MM.1S (cell line): ENCODE results near the gene ADCYAP1R1.

ENCODE experiments used
- DNase-seq: peaks from one replicate; pipeline ENCODE4 v3.0.0-alpha.2; 2015
- H2AFZ ChIP-seq: fragments of 300-600 bp; sonication (generic); 2 replicates; pipeline ENCODE4 v1.6.0; 2016; ENCODE audit warnings: antibody characterized with exemption, low read length
- H3F3A ChIP-seq: fragments of 300-600 bp; sonication (generic); 2 replicates; pipeline ENCODE4 v1.6.1; 2016; ENCODE audit warnings: mild to moderate bottlenecking, antibody characterized with exemption, low read length, moderate library complexity, mixed read lengths; ENCODE audit not compliant: insufficient read depth
- H3K27ac ChIP-seq: fragments of 300-600 bp; sonication (generic); 2 replicates; pipeline ENCODE4 v1.5.1; 2016; ENCODE audit warnings: mild to moderate bottlenecking, low read length
- H3K27me3 ChIP-seq: fragments of 300-600 bp; sonication (generic); replicated peaks from 2 replicates; pipeline ENCODE4 v1.6.0; 2016; ENCODE audit warnings: low read length; ENCODE audit not compliant: insufficient read depth
- H3K36me3 ChIP-seq: fragments of 300-600 bp; sonication (generic); replicated peaks from 2 replicates; pipeline ENCODE4 v1.6.1; 2016; ENCODE audit warnings: mild to moderate bottlenecking, low read length, mixed read lengths; ENCODE audit not compliant: insufficient read depth
- H3K4me1 ChIP-seq: fragments of 300-600 bp; sonication (generic); 2 replicates; pipeline ENCODE4 v1.6.1; 2016; ENCODE audit warnings: low read length, mixed read lengths
- H3K4me2 ChIP-seq: fragments of 300-600 bp; sonication (generic); 2 replicates; pipeline ENCODE4 v1.6.0; 2016; ENCODE audit warnings: low read depth, low read length
- H3K4me3 ChIP-seq: fragments of 300-600 bp; sonication (generic); 2 replicates; pipeline ENCODE4 v1.5.1; 2016; ENCODE audit warnings: low read length, mixed read lengths
- H3K79me2 ChIP-seq: fragments of 300-600 bp; sonication (generic); 2 replicates; pipeline ENCODE4 v1.6.1; 2016; ENCODE audit warnings: mixed run types, low read length, mixed read lengths
- H3K9ac ChIP-seq: fragments of 300-600 bp; sonication (generic); 2 replicates; pipeline ENCODE4 v1.6.1; 2016; ENCODE audit warnings: low read length, mixed read lengths
- H3K9me2 ChIP-seq: fragments of 300-600 bp; sonication (generic); replicated peaks from 2 replicates; pipeline ENCODE4 v1.6.1; 2016; ENCODE audit warnings: mild to moderate bottlenecking, low read length, mixed read lengths; ENCODE audit not compliant: insufficient read depth
- H3K9me3 ChIP-seq: fragments of 300-600 bp; sonication (generic); replicated peaks from 2 replicates; pipeline ENCODE4 v1.6.1; 2016; ENCODE audit warnings: mild to moderate bottlenecking, low read length, mixed read lengths; ENCODE audit not compliant: insufficient read depth
- H4K20me1 ChIP-seq: fragments of 300-600 bp; sonication (generic); 2 replicates; pipeline ENCODE4 v1.6.1; 2016; ENCODE audit warnings: mild to moderate bottlenecking, low read length, moderate library complexity, mixed read lengths; ENCODE audit not compliant: insufficient read depth
- CTCF ChIP-seq: fragments of 300-600 bp; sonication (generic); IDR thresholded peaks from 2 replicates; pipeline ENCODE4 v1.5.1; 2016; ENCODE audit warnings: antibody characterized with exemption, low read length, mixed read lengths
- EZH2 ChIP-seq: fragments of 300-600 bp; sonication (generic); optimal IDR thresholded peaks from 2 replicates; pipeline ENCODE3; 2017; ENCODE audit warnings: low read depth, mild to moderate bottlenecking, antibody characterized with exemption, low read length, mixed read lengths
- EZH2phosphoT487 ChIP-seq: fragments of 300-600 bp; sonication (generic); IDR thresholded peaks from 2 replicates; pipeline ENCODE4 v1.6.1; 2018; ENCODE audit warnings: antibody characterized with exemption, low read length

Gene ADCYAP1R1

GRCh38 chr7:31051598-31052486, at the start of gene ADCYAP1R1:
Gene ADCYAP1R1, plus strand, starts transcription at chr7:31052308. Its CDS starts 10,957 bp downstream, at chr7:31063265.
- Histone ChIP-seq H3K36me3 (no peaks in the 10 kb centered on the region), H4K20me1 (no peaks in the 10 kb centered on the region), H3K9ac (no peak within 1 kb of the TSS), H3K4me2 (no peak within 1 kb of the TSS), H3K27ac (no peak within 1 kb of the TSS), H3K79me2 (no peaks in the 10 kb centered on the region), H3F3A (no peaks in the 10 kb centered on the region), H2AFZ (no peak within 1 kb of the TSS), H3K4me1 (no peaks in the 10 kb centered on the region), H3K4me3 (no peak within 1 kb of the TSS), H3K27me3 (peaks cover 31% of the 10 kb centered on the region), H3K9me3 (no peaks in the 10 kb centered on the region), H3K9me2 (no peaks in the 10 kb centered on the region)
- TF ChIP-seq EZH2 (no peak), CTCF (no peak), EZH2phosphoT487 (no peak)
- no peak for DNase-seq

GRCh38 chr7:31003097-31003496, 49.0 kb upstream of the ADCYAP1R1 start:
- no peaks in the 10 kb centered on the region for H3K9me2 ChIP-seq
- no peaks in the 10 kb centered on the region for H3K27me3 ChIP-seq
- H3K4me2 ChIP-seq, result no peak overlapping the region
- no peak for TF ChIP-seq EZH2phosphoT487
- TF ChIP-seq CTCF, result no peak
- TF ChIP-seq EZH2, result no peak
- H3K4me3 ChIP-seq, result no peak overlapping the region
- H3K27ac ChIP-seq, result no peak overlapping the region
- H3F3A ChIP-seq, result no peaks in the 10 kb centered on the region
- no peaks in the 10 kb centered on the region for H3K4me1 ChIP-seq
- no peak for DNase-seq
- H3K36me3 ChIP-seq, result no peaks in the 10 kb centered on the region
- no peak overlapping the region for H2AFZ ChIP-seq
- H4K20me1 ChIP-seq, result no peaks in the 10 kb centered on the region
- H3K9ac ChIP-seq, result no peak overlapping the region
- H3K79me2 ChIP-seq, result no peaks in the 10 kb centered on the region
- H3K9me3 ChIP-seq, result no peaks in the 10 kb centered on the region

GRCh38 chr7:31003721-31004120, 48.4 kb upstream of the ADCYAP1R1 start:
- H3K4me3 ChIP-seq, result no peak overlapping the region
- no peak for DNase-seq
- no peaks in the 10 kb centered on the region for H4K20me1 ChIP-seq
- no peaks in the 10 kb centered on the region for H3K4me1 ChIP-seq
- H2AFZ ChIP-seq, result no peak overlapping the region
- H3K79me2 ChIP-seq, result no peaks in the 10 kb centered on the region
- no peak overlapping the region for H3K27ac ChIP-seq
- H3K9ac ChIP-seq, result no peak overlapping the region
- H3K4me2 ChIP-seq, result no peak overlapping the region
- H3K9me3 ChIP-seq, result no peaks in the 10 kb centered on the region
- TF ChIP-seq CTCF (no peak), EZH2phosphoT487 (no peak), EZH2 (no peak)
- H3F3A ChIP-seq, result no peaks in the 10 kb centered on the region
- H3K36me3 ChIP-seq, result no peaks in the 10 kb centered on the region
- H3K9me2 ChIP-seq, result no peaks in the 10 kb centered on the region
- H3K27me3 ChIP-seq, result no peaks in the 10 kb centered on the region
